Measurements from ENCODE around the gene KANTR.

The KANTR gene

GRCh38 chrX:53094582-53094905 is 602 bp downstream of the KANTR start:
- Histone ChIP-seq H3K9ac (ENCODE audit: low read depth, low read length) (peak overlapping the region; percentile 68), H3K36me3 (ENCODE audit: insufficient read depth, low read length) (no peaks in the 10 kb centered on the region), H3K27me3 (ENCODE audit: control insufficient read depth, insufficient read depth, low read length) (no peaks in the 10 kb centered on the region), H3K9me3 (replicated peaks; ENCODE audit: low read length) (no peaks in the 10 kb centered on the region), H3K4me2 (ENCODE audit: low read length) (peak overlapping the region; percentile 77), H3K4me3 (ENCODE audit: low read length) (peak overlapping the region; percentile 77), H3K4me1 (ENCODE audit: control insufficient read depth, insufficient read depth, low read length) (peaks cover 4% of the 10 kb centered on the region)

GRCh38 chrX:53095796-53096195 is 1.9 kb downstream of the KANTR start:
- Histone ChIP-seq H3K4me1 (ENCODE audit: control insufficient read depth, insufficient read depth, low read length) (peaks cover 4% of the 10 kb centered on the region), H3K4me2 (ENCODE audit: low read length) (no peak overlapping the region), H3K4me3 (ENCODE audit: low read length) (no peak overlapping the region)

GRCh38 chrX:53114864-53115549 is 21.1 kb downstream of the KANTR start:
- Histone ChIP-seq H3K27me3 (ENCODE audit: control insufficient read depth, insufficient read depth, low read length) (no peaks in the 10 kb centered on the region), H3K4me1 (ENCODE audit: control insufficient read depth, insufficient read depth, low read length) (no peaks in the 10 kb centered on the region), H3K4me2 (ENCODE audit: low read length) (no peak overlapping the region), H3K4me3 (ENCODE audit: low read length) (no peak overlapping the region), H3K9ac (ENCODE audit: low read depth, low read length) (no peak overlapping the region), H3K9me3 (replicated peaks; ENCODE audit: low read length) (no peaks in the 10 kb centered on the region), H3K36me3 (ENCODE audit: insufficient read depth, low read length) (no peaks in the 10 kb centered on the region)

More at GRCh38 chrX:53095796-53096195, 1.9 kb downstream of the KANTR start:
- Histone ChIP-seq H3K27me3 (ENCODE audit: control insufficient read depth, insufficient read depth, low read length) (no peaks in the 10 kb centered on the region), H3K9me3 (replicated peaks; ENCODE audit: low read length) (no peaks in the 10 kb centered on the region), H3K36me3 (ENCODE audit: insufficient read depth, low read length) (no peaks in the 10 kb centered on the region), H3K9ac (ENCODE audit: low read depth, low read length) (no peak overlapping the region)

- H3K9ac ChIP-seq (ENCODE audit: low read depth, low read length) = no peak overlapping the region
- no peaks in the 10 kb centered on the region for H3K4me1 ChIP-seq (ENCODE audit: control insufficient read depth, insufficient read depth, low read length)
- H3K4me3 ChIP-seq (ENCODE audit: low read length) = no peak overlapping the region
- H3K4me2 ChIP-seq (ENCODE audit: low read length) = no peak overlapping the region
- no peaks in the 10 kb centered on the region for H3K9me3 ChIP-seq (replicated peaks; ENCODE audit: low read length)
- H3K36me3 ChIP-seq (ENCODE audit: insufficient read depth, low read length) = no peaks in the 10 kb centered on the region
- H3K27me3 ChIP-seq (ENCODE audit: control insufficient read depth, insufficient read depth, low read length) = no peaks in the 10 kb centered on the region
Measured at GRCh38 chrX:53115550-53115874, 21.6 kb downstream of the KANTR start.

GRCh38 chrX:53116101-53116500 is 22.2 kb downstream of the KANTR start:
- no peaks in the 10 kb centered on the region for H3K36me3 ChIP-seq (ENCODE audit: insufficient read depth, low read length)
- peak overlapping the region; percentile 17 for H3K9ac ChIP-seq (ENCODE audit: low read depth, low read length)
- H3K4me1 ChIP-seq (ENCODE audit: control insufficient read depth, insufficient read depth, low read length) = no peaks in the 10 kb centered on the region
- no peaks in the 10 kb centered on the region for H3K9me3 ChIP-seq (replicated peaks; ENCODE audit: low read length)
- H3K4me2 ChIP-seq (ENCODE audit: low read length) = peak overlapping the region; percentile 41
- no peak overlapping the region for H3K4me3 ChIP-seq (ENCODE audit: low read length)
- H3K27me3 ChIP-seq (ENCODE audit: control insufficient read depth, insufficient read depth, low read length) = no peaks in the 10 kb centered on the region

- Histone ChIP-seq H3K36me3 (ENCODE audit: insufficient read depth, low read length) (no peaks in the 10 kb centered on the region), H3K4me1 (ENCODE audit: control insufficient read depth, insufficient read depth, low read length) (peaks cover 11% of the 10 kb centered on the region), H3K4me2 (ENCODE audit: low read length) (no peak overlapping the region), H3K27me3 (ENCODE audit: control insufficient read depth, insufficient read depth, low read length) (peaks cover 4% of the 10 kb centered on the region), H3K9ac (ENCODE audit: low read depth, low read length) (no peak overlapping the region), H3K9me3 (replicated peaks; ENCODE audit: low read length) (peaks cover 4% of the 10 kb centered on the region), H3K4me3 (ENCODE audit: low read length) (no peak overlapping the region)
Measured at GRCh38 chrX:53122013-53122412, 28.1 kb downstream of the KANTR start.

GRCh38 chrX:53125506-53125905 is 31.6 kb downstream of the KANTR start:
- peaks cover 24% of the 10 kb centered on the region for H3K4me1 ChIP-seq (ENCODE audit: control insufficient read depth, insufficient read depth, low read length)
- H3K9me3 ChIP-seq (replicated peaks; ENCODE audit: low read length) = peaks cover 4% of the 10 kb centered on the region
- H3K4me2 ChIP-seq (ENCODE audit: low read length) = no peak overlapping the region
- H3K36me3 ChIP-seq (ENCODE audit: insufficient read depth, low read length) = no peaks in the 10 kb centered on the region
- no peak overlapping the region for H3K4me3 ChIP-seq (ENCODE audit: low read length)
- H3K9ac ChIP-seq (ENCODE audit: low read depth, low read length) = no peak overlapping the region
- peaks cover 7% of the 10 kb centered on the region for H3K27me3 ChIP-seq (ENCODE audit: control insufficient read depth, insufficient read depth, low read length)

- peaks cover 4% of the 10 kb centered on the region for H3K9me3 ChIP-seq (replicated peaks; ENCODE audit: low read length)
- peaks cover 24% of the 10 kb centered on the region for H3K4me1 ChIP-seq (ENCODE audit: control insufficient read depth, insufficient read depth, low read length)
- no peak overlapping the region for H3K4me2 ChIP-seq (ENCODE audit: low read length)
- H3K36me3 ChIP-seq (ENCODE audit: insufficient read depth, low read length) = no peaks in the 10 kb centered on the region
- no peak overlapping the region for H3K4me3 ChIP-seq (ENCODE audit: low read length)
- no peak overlapping the region for H3K9ac ChIP-seq (ENCODE audit: low read depth, low read length)
- H3K27me3 ChIP-seq (ENCODE audit: control insufficient read depth, insufficient read depth, low read length) = peaks cover 12% of the 10 kb centered on the region
Measured at GRCh38 chrX:53126377-53126776, 32.4 kb downstream of the KANTR start.

- Histone ChIP-seq H3K4me3 (ENCODE audit: low read length) (no peak overlapping the region), H3K9me3 (replicated peaks; ENCODE audit: low read length) (peaks cover 4% of the 10 kb centered on the region), H3K4me2 (ENCODE audit: low read length) (peak overlapping the region; percentile 17), H3K4me1 (ENCODE audit: control insufficient read depth, insufficient read depth, low read length) (peaks cover 18% of the 10 kb centered on the region), H3K27me3 (ENCODE audit: control insufficient read depth, insufficient read depth, low read length) (peaks cover 12% of the 10 kb centered on the region), H3K36me3 (ENCODE audit: insufficient read depth, low read length) (no peaks in the 10 kb centered on the region), H3K9ac (ENCODE audit: low read depth, low read length) (peak overlapping the region; percentile 11)
Measured at GRCh38 chrX:53128097-53128749, 34.3 kb downstream of the KANTR start.

- Histone ChIP-seq H3K4me3 (ENCODE audit: low read length) (no peak overlapping the region), H3K36me3 (ENCODE audit: insufficient read depth, low read length) (no peaks in the 10 kb centered on the region), H3K9ac (ENCODE audit: low read depth, low read length) (no peak overlapping the region), H3K4me2 (ENCODE audit: low read length) (no peak overlapping the region), H3K9me3 (replicated peaks; ENCODE audit: low read length) (no peaks in the 10 kb centered on the region), H3K27me3 (ENCODE audit: control insufficient read depth, insufficient read depth, low read length) (peaks cover 5% of the 10 kb centered on the region), H3K4me1 (ENCODE audit: control insufficient read depth, insufficient read depth, low read length) (no peaks in the 10 kb centered on the region)
Measured at GRCh38 chrX:53133400-53133799, 39.5 kb downstream of the KANTR start.

- H3K27me3 ChIP-seq (ENCODE audit: control insufficient read depth, insufficient read depth, low read length) = peaks cover 4% of the 10 kb centered on the region
- no peaks in the 10 kb centered on the region for H3K36me3 ChIP-seq (ENCODE audit: insufficient read depth, low read length)
- H3K4me2 ChIP-seq (ENCODE audit: low read length) = no peak overlapping the region
- no peak overlapping the region for H3K9ac ChIP-seq (ENCODE audit: low read depth, low read length)
- no peaks in the 10 kb centered on the region for H3K4me1 ChIP-seq (ENCODE audit: control insufficient read depth, insufficient read depth, low read length)
- H3K9me3 ChIP-seq (replicated peaks; ENCODE audit: low read length) = no peaks in the 10 kb centered on the region
- no peak overlapping the region for H3K4me3 ChIP-seq (ENCODE audit: low read length)
Measured at GRCh38 chrX:53135581-53135980, 41.6 kb downstream of the KANTR start.

- H3K4me3 ChIP-seq (ENCODE audit: low read length) = no peak overlapping the region
- no peaks in the 10 kb centered on the region for H3K4me1 ChIP-seq (ENCODE audit: control insufficient read depth, insufficient read depth, low read length)
- no peak overlapping the region for H3K9ac ChIP-seq (ENCODE audit: low read depth, low read length)
- H3K36me3 ChIP-seq (ENCODE audit: insufficient read depth, low read length) = no peaks in the 10 kb centered on the region
- H3K4me2 ChIP-seq (ENCODE audit: low read length) = no peak overlapping the region
- no peaks in the 10 kb centered on the region for H3K9me3 ChIP-seq (replicated peaks; ENCODE audit: low read length)
- peaks cover 13% of the 10 kb centered on the region for H3K27me3 ChIP-seq (ENCODE audit: control insufficient read depth, insufficient read depth, low read length)
Measured at GRCh38 chrX:53153581-53153980, 59.6 kb downstream of the KANTR start.

Data from skeletal muscle satellite cell (primary cell).